ENCODE measurements around the gene TFDP2. TPM values are rescaled to one million over a fixed set of nuclear protein-coding genes. Genes with fewer than 3 reads are reported as not detected.

TFDP2 gene
- total RNA-seq, 1 donor from 2014 or later = 42.6 TPM

DNA sequence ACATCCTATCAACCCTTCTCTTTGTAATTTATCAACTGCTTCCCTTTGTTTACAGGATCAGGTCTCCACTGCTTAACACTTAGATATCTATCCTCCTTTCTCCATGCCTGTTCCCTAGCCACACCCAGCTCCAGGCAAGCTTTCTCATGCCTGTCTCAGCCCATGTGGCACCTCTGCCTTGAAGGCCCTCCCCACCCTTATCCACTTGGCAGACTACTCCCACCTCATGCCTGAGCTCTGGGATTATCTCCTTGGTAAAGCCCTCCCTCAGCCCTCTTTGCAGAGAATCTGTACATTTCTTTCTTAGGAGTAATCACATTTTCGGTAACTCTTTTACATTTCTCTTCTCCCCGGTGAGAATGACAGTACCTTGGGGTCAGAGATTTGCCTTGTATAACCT lies 176.9 kb downstream of the TFDP2 start:
- no peak for DNase-seq (ENCODE audit: low spot score)

DNA sequence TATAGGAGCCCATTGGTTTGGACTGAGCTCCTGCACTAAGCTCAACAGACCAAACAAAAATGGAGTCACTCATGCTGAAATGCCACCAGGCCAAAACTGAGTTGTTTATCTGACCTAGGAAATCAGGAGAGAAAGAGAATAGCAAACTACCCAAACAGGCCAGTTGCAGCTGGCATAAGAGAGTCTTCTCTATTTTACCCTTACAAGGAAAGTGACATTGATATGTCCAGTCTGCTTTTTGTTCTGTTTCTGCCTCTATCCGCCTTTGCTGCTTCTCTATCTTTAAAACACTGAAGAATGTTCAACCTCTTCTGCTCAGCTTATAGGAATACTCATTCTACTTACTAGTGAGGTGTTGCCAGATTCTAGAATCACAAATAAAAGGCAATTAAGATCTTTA lies 177.8 kb downstream of the TFDP2 start:
- DNase-seq (ENCODE audit: low spot score) = no peak

GRCh38 chr3:141969711-141970110 lies 179.6 kb downstream of the TFDP2 start:
- no peak for DNase-seq (ENCODE audit: low spot score)

- no peak for DNase-seq (ENCODE audit: low spot score)
These were observed 183.9 kb downstream of the TFDP2 start for GRCh38 chr3:141965471-141965870.

DNA sequence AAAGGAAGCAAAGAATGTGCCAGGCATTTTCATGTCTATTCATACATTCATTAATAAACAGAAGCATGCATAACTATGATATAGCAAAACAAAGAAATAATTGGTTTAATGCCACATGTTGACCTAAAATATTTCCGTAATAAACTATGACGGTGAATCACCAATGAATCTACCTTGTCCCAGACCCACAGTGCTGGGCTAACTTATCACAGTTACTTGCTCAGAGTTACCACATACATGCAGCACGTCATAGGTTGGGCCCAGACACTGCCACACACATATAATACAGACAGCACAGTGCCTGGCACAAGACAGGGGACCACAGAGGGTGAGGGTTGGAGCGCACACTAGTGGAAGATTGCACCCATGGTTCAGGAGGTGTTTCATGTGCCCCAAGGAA lies 186.0 kb downstream of the TFDP2 start:
- no peak for DNase-seq (ENCODE audit: low spot score)

DNA sequence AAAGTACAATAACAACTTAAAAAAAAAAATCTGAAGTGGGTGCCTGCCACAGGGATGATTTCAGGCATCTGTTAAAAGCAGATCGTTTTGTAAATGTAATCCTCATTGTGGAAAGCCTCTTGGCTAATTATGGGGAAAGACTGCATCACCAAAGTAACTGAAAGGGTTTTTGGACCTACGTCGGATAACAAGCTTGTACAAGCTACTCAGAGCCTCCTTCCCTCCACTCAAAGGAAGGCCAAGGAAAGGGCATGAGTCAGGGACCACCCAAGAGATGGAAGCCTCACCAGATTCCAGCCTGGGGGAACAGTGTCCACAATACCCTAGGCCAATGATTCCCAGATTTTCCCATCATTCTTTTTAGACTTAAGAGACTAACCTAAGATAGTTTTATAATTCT lies 188.6 kb downstream of the TFDP2 start:
- DNase-seq (ENCODE audit: low spot score) = no peak

GRCh38 chr3:141959589-141960554 lies 189.5 kb downstream of the TFDP2 start:
- DNase-seq (ENCODE audit: low spot score) = no peak

GRCh38 chr3:141955175-141955574 lies 194.2 kb downstream of the TFDP2 start:
- DNase-seq (ENCODE audit: low spot score) = peak; percentile 57

GRCh38 chr3:141952611-141953010 lies 196.7 kb downstream of the TFDP2 start:
- peak; percentile 49 for DNase-seq (ENCODE audit: low spot score)

GRCh38 chr3:141950572-141951493 lies 198.5 kb downstream of the TFDP2 start:
- DNase-seq (ENCODE audit: low spot score) = peak; percentile 16

DNA sequence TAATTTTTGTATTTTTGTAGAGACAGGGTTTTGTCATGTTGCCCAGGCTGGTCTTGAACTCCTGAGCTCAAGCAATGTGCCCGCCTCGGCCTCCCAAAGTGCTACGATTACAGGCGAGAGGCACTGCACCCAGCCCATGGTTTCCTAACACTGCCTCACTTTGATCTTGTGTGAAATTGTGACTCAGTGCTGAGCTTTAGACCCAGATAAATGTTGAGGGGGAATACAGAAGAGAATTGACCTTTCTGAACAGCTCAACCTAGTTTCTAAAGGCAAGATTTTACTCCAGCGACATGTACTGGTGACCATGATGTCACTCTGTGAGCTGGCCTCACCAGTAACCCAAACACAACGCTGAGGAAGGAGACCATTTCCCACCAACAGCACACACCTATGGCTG lies 199.4 kb downstream of the TFDP2 start:
- peak; percentile 39 for DNase-seq (ENCODE audit: low spot score)

- DNase-seq (ENCODE audit: low spot score) = peak; percentile 73
These were observed 199.9 kb downstream of the TFDP2 start for GRCh38 chr3:141949399-141949798.

- DNase-seq (ENCODE audit: low spot score) = no peak
These were observed 203.4 kb downstream of the TFDP2 start for GRCh38 chr3:141945726-141946485.

- no peak for DNase-seq (ENCODE audit: low spot score)
These were observed 207.3 kb downstream of the TFDP2 start for GRCh38 chr3:141942006-141942405.

GRCh38 chr3:141941093-141941492 lies 208.3 kb downstream of the TFDP2 start:
- DNase-seq (ENCODE audit: low spot score) = no peak

DNA sequence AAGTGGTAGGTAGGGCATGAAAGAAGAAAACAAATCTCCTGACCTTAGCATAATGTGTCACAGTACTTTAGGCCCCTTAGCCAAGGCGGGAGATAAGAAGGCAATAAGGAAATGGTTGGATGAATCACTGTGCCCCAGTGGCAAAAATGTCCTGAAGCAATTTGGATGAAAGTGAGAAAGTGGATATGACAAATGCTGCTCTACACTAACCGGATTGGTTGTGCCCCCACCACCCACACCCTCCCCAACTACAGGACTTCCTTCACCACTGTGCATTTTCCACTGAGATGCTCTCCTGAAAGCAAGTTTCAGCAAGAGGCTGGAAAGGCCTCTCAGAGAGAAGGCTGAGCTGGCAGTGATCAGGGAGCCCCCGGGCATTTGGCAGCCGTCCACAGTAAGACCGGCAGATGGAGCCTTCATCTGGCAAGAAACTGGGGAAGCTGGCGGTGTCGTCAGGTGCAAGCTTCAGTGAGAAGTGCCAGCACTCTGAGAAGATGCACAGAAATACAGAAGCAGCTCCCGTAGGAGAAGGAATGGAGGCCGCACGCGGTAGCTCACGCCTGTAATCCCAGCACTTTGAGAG lies 209.1 kb downstream of the TFDP2 start:
- no peak for DNase-seq (ENCODE audit: low spot score)

DNA sequence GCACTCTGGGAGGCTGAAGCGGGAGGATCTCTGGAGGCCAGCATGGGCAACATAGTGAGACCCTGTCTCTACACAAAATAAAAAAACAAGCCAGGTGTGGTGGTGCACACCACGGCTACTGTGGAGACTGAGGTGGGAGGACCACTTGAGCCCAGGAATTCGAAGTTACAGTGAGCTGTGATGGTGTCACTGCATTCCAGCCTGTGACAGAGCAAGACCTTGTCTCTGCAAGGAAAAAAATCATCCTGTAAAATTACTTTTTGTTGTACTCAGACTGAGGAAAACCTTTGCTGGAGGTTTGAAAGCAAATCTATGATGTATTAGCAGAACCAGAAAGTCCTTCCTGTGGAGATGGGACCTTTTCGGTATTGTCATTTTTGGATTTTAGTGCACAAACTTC lies 209.6 kb downstream of the TFDP2 start:
- DNase-seq (ENCODE audit: low spot score) = peak; percentile 2

DNA sequence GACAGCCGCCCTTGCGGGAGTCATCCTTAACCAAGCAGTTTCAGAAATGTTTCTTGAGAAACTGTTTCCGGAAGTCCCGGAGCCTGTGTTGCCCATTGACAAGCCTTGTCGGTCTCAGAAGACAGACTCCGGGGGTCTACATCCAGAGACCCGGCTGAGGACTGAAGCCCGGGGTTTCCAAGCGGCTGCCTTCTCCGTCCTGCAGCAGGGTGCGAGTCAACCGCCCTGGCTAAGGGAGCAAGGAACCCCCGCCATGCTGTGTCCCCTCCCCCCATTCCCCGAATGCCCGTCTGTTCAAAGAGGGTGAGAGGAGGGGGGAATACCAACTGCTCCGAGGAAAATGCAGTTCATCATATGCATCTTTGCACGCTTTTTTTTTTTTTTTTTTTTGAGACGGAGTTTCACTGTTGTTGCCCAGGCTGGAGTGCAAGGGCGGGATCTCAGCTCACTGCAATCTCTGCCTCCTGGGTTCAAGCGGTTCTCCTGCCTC lies 211.3 kb downstream of the TFDP2 start:
- peak; percentile 65 for DNase-seq (ENCODE audit: low spot score)

GRCh38 chr3:141934354-141934753 lies 215.0 kb downstream of the TFDP2 start:
- no peak for DNase-seq (ENCODE audit: low spot score)

- DNase-seq (ENCODE audit: low spot score) = peak; percentile 51
These were observed 215.7 kb downstream of the TFDP2 start for GRCh38 chr3:141933421-141934300.

Data from mesenteric fat pad (tissue), 1 donor.